AG10803 (cell line): ENCODE results near the gene CDH8.

ENCODE experiments used
- DNase-seq: peaks from one replicate; pipeline ENCODE4 v3.0.0; 2010; ENCODE audit warnings: low read depth
- H3K4me3 ChIP-seq: 2 replicates; pipeline ENCODE4 v1.5.1; 2011; ENCODE audit warnings: mild to moderate bottlenecking, low read length, control low read depth
- CTCF ChIP-seq: conservative IDR thresholded peaks from 2 replicates; pipeline ENCODE4 v1.5.1; 2011; ENCODE audit warnings: mild to moderate bottlenecking, low read length, control low read depth, inconsistent platforms

The CDH8 gene

GRCh38 chr16:61944004-61944403 lies 92.2 kb downstream of the CDH8 start:
- H3K4me3 ChIP-seq, result no peak overlapping the region
- TF ChIP-seq CTCF, result no peak
- no peak for DNase-seq

- no peak for DNase-seq
- no peak for TF ChIP-seq CTCF
- no peak overlapping the region for H3K4me3 ChIP-seq
Observed at GRCh38 chr16:61940611-61941010, 95.6 kb downstream of the CDH8 start.

DNA sequence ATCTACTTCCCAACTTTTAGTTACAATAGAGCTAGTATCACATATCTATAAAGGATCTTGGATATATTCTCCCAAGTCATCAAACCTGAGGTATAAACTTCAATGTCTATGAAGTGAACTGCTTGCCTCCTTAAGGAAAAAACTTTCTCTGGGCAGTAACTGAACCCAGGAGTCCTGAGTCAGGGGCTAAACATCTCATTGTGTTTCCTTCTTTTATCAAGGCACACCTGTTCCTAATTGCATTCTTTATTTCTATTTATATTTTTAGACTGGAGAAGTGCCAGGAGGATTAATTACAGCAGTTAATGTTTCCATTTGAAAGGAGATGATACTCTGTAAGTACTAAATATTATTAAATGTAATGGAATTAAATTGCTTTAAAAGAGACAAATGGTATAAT lies 98.6 kb downstream of the CDH8 start:
- no peak for TF ChIP-seq CTCF
- DNase-seq, result no peak
- no peak overlapping the region for H3K4me3 ChIP-seq

DNA sequence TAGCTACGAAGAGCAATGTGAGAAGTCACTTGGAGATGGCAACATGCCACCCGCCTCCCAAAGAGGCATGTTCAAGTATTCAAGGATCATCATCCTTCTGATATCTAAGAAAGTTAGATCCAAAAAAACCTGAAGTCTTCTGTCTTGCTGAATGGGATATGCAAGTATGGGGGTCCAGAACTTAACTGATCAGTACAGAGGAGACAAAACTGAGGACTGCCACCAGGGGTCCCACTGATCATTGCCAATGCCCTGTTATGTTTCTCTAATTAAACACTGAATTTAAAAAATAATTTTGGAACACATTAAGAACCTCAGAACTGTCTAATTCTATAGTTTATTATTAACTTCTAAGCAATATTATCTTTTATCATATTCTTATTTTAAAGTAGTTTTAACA lies 99.7 kb downstream of the CDH8 start:
- 0 out of 2 replicates have a peak, but pooled peaks have one; percentile 7 for TF ChIP-seq CTCF
- no peak overlapping the region for H3K4me3 ChIP-seq
- DNase-seq, result no peak

DNA sequence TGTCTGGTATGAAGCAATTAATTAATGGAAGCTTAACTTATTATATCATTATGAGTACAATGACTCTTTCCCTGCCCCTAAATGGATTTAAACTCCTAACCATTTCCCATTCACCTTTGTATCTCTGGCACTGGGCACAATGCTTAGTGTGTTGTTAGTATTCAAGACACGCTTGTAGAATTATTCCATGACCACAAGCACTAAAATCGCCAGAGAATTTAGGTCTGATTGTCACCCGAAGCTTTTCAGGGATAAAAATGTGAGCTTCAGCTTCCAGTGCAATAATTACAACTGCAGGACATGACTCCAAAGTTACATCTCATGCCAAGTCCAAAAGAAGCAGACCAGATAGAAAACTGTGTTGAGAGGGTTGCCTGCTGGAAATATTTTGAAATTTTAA lies 101.6 kb downstream of the CDH8 start:
- no peak overlapping the region for H3K4me3 ChIP-seq
- no peak for DNase-seq
- TF ChIP-seq CTCF, result no peak

DNA sequence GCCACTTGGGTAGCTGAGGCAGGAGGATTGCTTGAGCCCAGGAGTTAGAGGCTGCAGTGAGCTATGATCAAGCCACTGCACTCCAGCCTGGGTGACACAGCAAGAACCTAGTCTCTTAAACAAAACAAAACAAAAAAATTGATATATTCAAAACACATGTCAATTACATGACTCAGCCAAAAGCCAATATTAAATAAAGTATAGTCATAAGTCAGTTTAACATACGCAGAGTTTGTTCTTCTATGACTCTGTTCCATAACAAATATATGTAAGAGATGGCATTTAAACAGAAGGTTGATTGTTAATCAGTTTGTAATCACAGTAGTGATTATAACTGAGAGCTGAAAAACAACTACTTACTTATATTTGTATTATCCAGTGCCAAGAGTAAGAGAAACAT lies 106.5 kb downstream of the CDH8 start:
- TF ChIP-seq CTCF, result no peak
- no peak for DNase-seq
- H3K4me3 ChIP-seq, result no peak overlapping the region

GRCh38 chr16:61926766-61927165 lies 109.5 kb downstream of the CDH8 start:
- no peak for DNase-seq
- TF ChIP-seq CTCF, result no peak
- no peak overlapping the region for H3K4me3 ChIP-seq
